ENCODE data around the gene LRIG2. TPM values are rescaled to one million over a fixed set of nuclear protein-coding genes. Genes with fewer than 3 reads are reported as not detected.

LRIG2 gene
- total and polyA plus RNA-seq, 2 of the 4 experiments (the other 2 are of a cell fraction), result 4.3 to 9.0 TPM

DNA sequence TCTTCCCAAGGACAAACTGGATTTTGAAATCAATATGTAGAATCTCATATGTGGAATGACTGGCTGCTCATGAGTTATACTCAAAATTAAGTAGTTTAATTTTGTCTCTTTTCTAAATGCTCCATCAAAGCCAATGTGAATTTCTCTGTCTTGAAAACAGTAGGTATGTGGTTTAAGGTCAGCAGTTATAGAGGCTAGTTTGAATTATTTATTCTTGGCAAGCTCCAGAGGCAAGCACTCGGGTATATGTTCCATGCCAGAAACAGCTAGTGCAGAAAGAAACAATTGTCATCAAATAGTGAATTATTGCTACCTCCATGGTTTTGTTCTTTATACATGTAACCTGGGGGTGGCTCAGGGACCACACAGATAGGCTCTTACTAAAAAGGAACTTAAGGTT is 63.5 kb downstream of the LRIG2 start:
- no peaks in the 10 kb centered on the region for H4K20me1 ChIP-seq (ENCODE audit: insufficient read depth, low read length)
- no peak overlapping the region for H3K9ac ChIP-seq (ENCODE audit: low read depth, low read length)
- no peak for DNase-seq
- ChIA-PET POLR2A (ENCODE audit: unreplicated experiment) (no interaction called here), CTCF (no interaction called here)
- intact Hi-C loops (cut with micrococcal nuclease) (no loop called here), dilution Hi-C loops (cut with HindIII; ENCODE audit: low sequenced_read_pairs, unreplicated experiment) (no loop called here), in situ Hi-C loops (cut with MboI; ENCODE audit: low sequenced_read_pairs) (loop anchor here (25.0 kb wide), 1 partner anchor 776 kb away; the partner anchor contains the start of genes AP4B1 and DCLRE1B)
- no peak overlapping the region for H2AK5ac ChIP-seq (ENCODE audit: low read depth, low read length)
- no peak overlapping the region for H2BK120ac ChIP-seq (ENCODE audit: low read depth, low read length)
- no CpG with 5 or more reads among the region's 1 CpG for WGBS, 2 experiments (ENCODE audit: extremely low coverage in 2 of 2, insufficient read length in 1 of 2)
- no peak for TF ChIP-seq CTCF (conservative IDR thresholded peaks at IDR 0.05; ENCODE audit: low read depth, low read length)
- no peak for TF ChIP-seq RAD21 (IDR thresholded peaks at IDR 0.05; ENCODE audit: low read length)
- TF ChIP-seq MAFK (IDR thresholded peaks at IDR 0.05; ENCODE audit: low read depth, low read length), result no peak
- TF ChIP-seq RCOR1 (IDR thresholded peaks at IDR 0.05; ENCODE audit: insufficient replicate concordance, low read length), result no peak
- TF ChIP-seq, protein P1, sequence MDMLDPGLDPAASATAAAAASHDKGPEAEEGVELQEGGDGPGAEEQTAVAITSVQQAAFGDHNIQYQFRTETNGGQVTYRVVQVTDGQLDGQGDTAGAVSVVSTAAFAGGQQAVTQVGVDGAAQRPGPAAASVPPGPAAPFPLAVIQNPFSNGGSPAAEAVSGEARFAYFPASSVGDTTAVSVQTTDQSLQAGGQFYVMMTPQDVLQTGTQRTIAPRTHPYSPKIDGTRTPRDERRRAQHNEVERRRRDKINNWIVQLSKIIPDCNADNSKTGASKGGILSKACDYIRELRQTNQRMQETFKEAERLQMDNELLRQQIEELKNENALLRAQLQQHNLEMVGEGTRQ (IDR thresholded peaks at IDR 0.05; ENCODE audit: low read depth, low read length), result no peak
- TF ChIP-seq RFX5 (IDR thresholded peaks at IDR 0.05; ENCODE audit: low read depth, low read length), result no peak
- no peak for TF ChIP-seq MAZ (IDR thresholded peaks at IDR 0.05; ENCODE audit: borderline replicate concordance, low read depth, low read length)
- TF ChIP-seq NFE2L2 (IDR thresholded peaks at IDR 0.05; ENCODE audit: low read depth, low read length), result no peak
- TF ChIP-seq, protein P2, sequence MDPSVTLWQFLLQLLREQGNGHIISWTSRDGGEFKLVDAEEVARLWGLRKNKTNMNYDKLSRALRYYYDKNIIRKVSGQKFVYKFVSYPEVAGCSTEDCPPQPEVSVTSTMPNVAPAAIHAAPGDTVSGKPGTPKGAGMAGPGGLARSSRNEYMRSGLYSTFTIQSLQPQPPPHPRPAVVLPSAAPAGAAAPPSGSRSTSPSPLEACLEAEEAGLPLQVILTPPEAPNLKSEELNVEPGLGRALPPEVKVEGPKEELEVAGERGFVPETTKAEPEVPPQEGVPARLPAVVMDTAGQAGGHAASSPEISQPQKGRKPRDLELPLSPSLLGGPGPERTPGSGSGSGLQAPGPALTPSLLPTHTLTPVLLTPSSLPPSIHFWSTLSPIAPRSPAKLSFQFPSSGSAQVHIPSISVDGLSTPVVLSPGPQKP (IDR thresholded peaks at IDR 0.05; ENCODE audit: borderline replicate concordance, low read depth, low read length), result no peak
- no peak for TF ChIP-seq POLR2A (IDR thresholded peaks at IDR 0.05; ENCODE audit: low read depth, low read length)
- no peak overlapping the region for H3K27ac ChIP-seq (ENCODE audit: insufficient read depth, low read length)
- no peak overlapping the region for H2AK9ac ChIP-seq (replicated peaks; ENCODE audit: low read depth, low read length, poor library complexity)
- H3K4me2 ChIP-seq (ENCODE audit: low read depth, low read length), result no peak overlapping the region
- H3K36me3 ChIP-seq (ENCODE audit: control insufficient read depth, insufficient read depth, low read length), result no peaks in the 10 kb centered on the region
- no peak overlapping the region for H2AFZ ChIP-seq (replicated peaks; ENCODE audit: low read length, poor library complexity)
- H2BK5ac ChIP-seq (ENCODE audit: low read depth, low read length, poor library complexity, severe bottlenecking), result no peak overlapping the region
- no peak overlapping the region for H4K91ac ChIP-seq (ENCODE audit: insufficient read depth, low read depth, low read length)
- H3K27me3 ChIP-seq (ENCODE audit: control insufficient read depth, insufficient read depth, low read length), result no peaks in the 10 kb centered on the region
- H4K5ac ChIP-seq (ENCODE audit: low read depth, low read length), result no peak overlapping the region
- H3K23ac ChIP-seq (ENCODE audit: low read depth, low read length), result no peak overlapping the region
- no peak overlapping the region for H2BK20ac ChIP-seq (ENCODE audit: low read depth, low read length)
- H3K14ac ChIP-seq (replicated peaks; ENCODE audit: low read depth, low read length), result no peak overlapping the region
- BruUV-seq (replicated peaks), result no TSS peak
- ATAC-seq (ENCODE audit: low read depth), result no peak
- peaks cover 7% of the 10 kb centered on the region for H3K9me1 ChIP-seq (ENCODE audit: insufficient read depth, low read length)
- H2BK15ac ChIP-seq (ENCODE audit: low read depth, low read length), result no peak overlapping the region
- no peaks in the 10 kb centered on the region for H3K79me1 ChIP-seq (ENCODE audit: low read depth in 1 of 2, low read length in 2 of 2)
- no peak overlapping the region for H3K4me3 ChIP-seq (ENCODE audit: insufficient read depth, low read depth, low read length)
- peaks cover 3% of the 10 kb centered on the region for H3K4me1 ChIP-seq (ENCODE audit: control insufficient read depth, insufficient read depth, low read length)
- no peaks in the 10 kb centered on the region for H3K9me3 ChIP-seq (ENCODE audit: control insufficient read depth, insufficient read depth, low read length)
- no peak overlapping the region for H4K8ac ChIP-seq (ENCODE audit: low read depth in 2 of 2, low read length in 2 of 2)
- no peak overlapping the region for H3K18ac ChIP-seq (ENCODE audit: low read depth, low read length)
- H3K56ac ChIP-seq (ENCODE audit: extremely low read depth, insufficient read depth, low read length), result no peak overlapping the region
- no peak overlapping the region for H3K4ac ChIP-seq (ENCODE audit: low read depth, low read length)

Data from IMR-90 (cell line).